Activated CD8-positive, alpha-beta memory T cell treated with anti-CD3 and anti-CD28 coated beads, Interleukin-2, amount 50 U/mL, for 4 hours (primary cell): ENCODE results near the gene SCYL1.

Source experiments
- DNase-seq: peaks from one replicate; pipeline ENCODE4 v3.0.0-alpha.2; 2020

Gene SCYL1

DNA sequence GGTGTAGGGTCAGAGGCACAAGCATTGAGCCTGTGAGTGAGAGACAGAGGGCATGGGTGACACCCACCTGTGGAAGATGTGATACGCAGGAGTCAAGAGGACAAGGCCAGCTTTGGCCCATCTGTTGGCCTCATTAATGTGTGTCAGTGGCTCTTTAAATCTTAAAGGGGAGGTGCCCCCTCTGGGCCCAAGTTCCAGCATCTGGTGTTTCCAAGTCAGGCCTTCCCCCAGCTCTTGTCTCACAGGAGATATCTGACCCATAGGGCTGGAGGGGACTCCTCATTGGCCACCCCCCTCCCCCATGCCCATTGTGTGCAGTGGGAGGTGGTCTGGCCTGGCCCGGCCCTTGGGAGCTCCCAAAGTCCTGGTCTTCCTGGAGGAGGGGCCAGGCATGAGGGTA, 61.8 kb downstream of the SCYL1 start:
- DNase-seq, result no peak
